HepG2 (cell line): ENCODE data around the gene HSD3B7. TPM values are rescaled to one million over a fixed set of nuclear protein-coding genes. Genes with fewer than 3 reads are reported as not detected.

ENCODE experiments used
- ATAC-seq: fragments of 200-7000 bp; cut with Tn5 transposase; 3 replicates; pipeline ENCODE4 v1.9.1; 2020; ENCODE audit warnings: mild to moderate bottlenecking, moderate library complexity
- BruUV-seq: library from RNA; stranded (reverse); fragments of 400-500 nt; replicated peaks from 2 replicates; lab custom pipeline; 2021; lab: Mats Ljungman, UMichigan
- CTCF ChIA-PET: fragments of 300-600 bp; formaldehyde crosslinking; extraction: SDS; loops from one replicate; lab custom pipeline; 2021; ENCODE audit warnings: low total read pairs, inconsistent platforms, low intra/inter-chr PET ratio; lab: Yijun Ruan, JAX
- POLR2A ChIA-PET: fragments of 350-600 bp; sonication (Branson Sonifier 250); formaldehyde crosslinking; loops from one replicate; lab custom pipeline; 2020; ENCODE audit warnings: antibody characterized with exemption, inconsistent platforms; lab: Yijun Ruan, JAX
- DNase-seq: peaks from one replicate; pipeline ENCODE4 v3.0.0-alpha.2; 2015; ENCODE audit warnings: low spot score
- FAIRE-seq: peaks from 3 replicates; lab custom pipeline; 2011; peaks lifted over from hg19 to GRCh38; lab: Jason Lieb, UNC
- H2AFZ ChIP-seq: one replicate; pipeline ENCODE4 v1.6.1; 2011; ENCODE audit warnings: low read length, inconsistent platforms
- H3K27ac ChIP-seq: fragments of 300-600 bp; 3 replicates; pipeline ENCODE4 v1.8.0; 2011; ENCODE audit warnings: mixed run types, mild to moderate bottlenecking, mixed read lengths, low read length, inconsistent platforms; ENCODE audit not compliant: insufficient read depth; ENCODE audit errors: extremely low read length
- H3K27me3 ChIP-seq, 2 experiments: fragments of 200-600 bp in 1 of 2; 2 replicates in 1 of 2; 3 replicates in 1 of 2; pipeline versions ENCODE4 v1.6.0 to v1.8.0; 2011; ENCODE audit warnings: low read length in 2 of 2, mild to moderate bottlenecking in 2 of 2, moderate library complexity in 2 of 2, inconsistent platforms in 1 of 2; ENCODE audit not compliant: insufficient read depth in 2 of 2, control insufficient read depth in 1 of 2
- H3K36me3 ChIP-seq, 2 experiments: fragments of 200-600 bp in 1 of 2; replicated peaks in 1 of 2; 2 replicates in 1 of 2; 3 replicates in 1 of 2; pipeline versions ENCODE4 v1.5.1 to v1.8.0; 2011; ENCODE audit warnings: low read length in 2 of 2, inconsistent platforms in 1 of 2; ENCODE audit not compliant: insufficient read depth in 2 of 2, control insufficient read depth in 1 of 2
- H3K4me1 ChIP-seq: 2 replicates; pipeline ENCODE4 v1.5.1; 2012; ENCODE audit warnings: low read length, inconsistent platforms; ENCODE audit not compliant: insufficient read depth
- H3K4me2 ChIP-seq: 2 replicates; pipeline ENCODE4 v1.6.0; 2011; ENCODE audit warnings: low read depth, low read length, inconsistent platforms
- H3K4me3 ChIP-seq, 3 experiments: fragments of 200-600 bp in 1 of 3; sonication (generic), shearing (Covaris generic) in 1 of 3; replicated peaks in 1 of 3; 2 replicates each; pipeline ENCODE4 v1.5.1; 2011 to 2016; ENCODE audit warnings: low read length in 3 of 3, inconsistent platforms in 2 of 3, low read depth in 2 of 3, mild to moderate bottlenecking in 2 of 3, control low read depth in 1 of 3, mixed read lengths in 1 of 3; ENCODE audit not compliant: insufficient read depth in 1 of 3
- H3K79me2 ChIP-seq: one replicate; pipeline ENCODE4 v1.6.1; 2011; ENCODE audit warnings: low read length, inconsistent platforms; ENCODE audit not compliant: insufficient read depth
- H3K9ac ChIP-seq: 2 replicates; pipeline ENCODE4 v1.6.0; 2011; ENCODE audit warnings: mild to moderate bottlenecking, low read depth, low read length, inconsistent platforms; ENCODE audit not compliant: insufficient read depth
- H3K9me3 ChIP-seq: 2 replicates; pipeline ENCODE4 v1.5.1; 2012; ENCODE audit warnings: mild to moderate bottlenecking, low read length
- H4K20me1 ChIP-seq: 2 replicates; pipeline ENCODE4 v1.6.0; 2011; ENCODE audit warnings: inconsistent platforms, mild to moderate bottlenecking, low read length, moderate library complexity; ENCODE audit not compliant: insufficient read depth
- ARID4A ChIP-seq: sonication (generic); formaldehyde crosslinking; IDR thresholded peaks from 2 replicates; pipeline ENCODE4 v1.5.0; 2020; ENCODE audit warnings: mild to moderate bottlenecking, missing genetic modification reagents, borderline replicate concordance
- FOXJ3 ChIP-seq: sonication (generic); formaldehyde crosslinking; IDR thresholded peaks from 2 replicates; pipeline ENCODE4 v1.4.0; 2020; ENCODE audit warnings: missing genetic modification reagents, mild to moderate bottlenecking, borderline replicate concordance
- HNF4G ChIP-seq, 2 experiments: sonication (generic) in 1 of 2; formaldehyde crosslinking in 1 of 2; IDR thresholded peaks; 2 replicates each; pipeline versions ENCODE4 v1.4.0 to v1.6.1; 2011 to 2020; ENCODE audit warnings: borderline replicate concordance in 2 of 2, low read depth in 2 of 2, mild to moderate bottlenecking in 2 of 2, low read length in 1 of 2, missing genetic modification reagents in 1 of 2, moderate library complexity in 1 of 2
- PCBP2 ChIP-seq: fragments of 200-400 bp; formaldehyde crosslinking; optimal IDR thresholded peaks from 2 replicates; pipeline ENCODE3; 2018; ENCODE audit warnings: low read length, low read depth; ENCODE audit not compliant: poor library complexity, severe bottlenecking
- RAD51 ChIP-seq: fragments of 450-650 bp; IDR thresholded peaks from 2 replicates; pipeline ENCODE4 v1.6.1; 2016; ENCODE audit warnings: borderline replicate concordance
- TAF15 ChIP-seq: fragments of 200-400 bp; formaldehyde crosslinking; IDR thresholded peaks from one replicate; pipeline ENCODE4 v1.6.1; 2018; ENCODE audit warnings: mild to moderate bottlenecking, low read depth, low read length; ENCODE audit not compliant: poor library complexity, severe bottlenecking
- TEF ChIP-seq: sonication (generic); formaldehyde crosslinking; IDR thresholded peaks from 2 replicates; pipeline ENCODE4 v1.5.0; 2020; ENCODE audit warnings: missing genetic modification reagents
- ZNF430 ChIP-seq: sonication (generic); formaldehyde crosslinking; IDR thresholded peaks from 2 replicates; pipeline ENCODE4 v1.9.0; 2021; ENCODE audit warnings: mild to moderate bottlenecking, missing genetic modification reagents
- WGBS: methylation state at CpG from one replicate; pipeline ENCODE4 v1.1.6; 2017; ENCODE audit warnings: low lambda C conversion rate; 5-methylcytosine and 5-hydroxymethylcytosine counted together
- in situ Hi-C: cut with HindIII; loops from 2 replicates; pipeline ENCODE4 v1.10.0; 2017; ENCODE audit warnings: low pct_unique_long_range_greater_than_20kb; ENCODE audit not compliant: extremely low pct_ligation_motif_present
- intact Hi-C: fragments of 100-400 bp; cut with micrococcal nuclease; formaldehyde crosslinking; loops from one replicate; pipeline ENCODE4 v1.10.0; 2022; ENCODE audit not compliant: unreplicated experiment
- polyA plus RNA-seq, 8 experiments: library from polyadenylated mRNA; depleted of rRNA in 3 of 8; stranded (reverse) in 7 of 8; unstranded in 1 of 8; fragments of >200 nt; fragmentation: Illumina TruSeq in 4 of 8; extraction: Trizol in 4 of 8; gene quantifications; 2 replicates each; pipeline versions ENCODE4 v1.2.1 to v1.2.3, GENCODE V29; 2011 to 2016; ENCODE audit warnings: low read depth in 4 of 8, missing spikeins in 1 of 8, mixed read lengths in 1 of 8; ENCODE audit not compliant: insufficient read depth in 1 of 8
- total RNA-seq, 5 experiments: library from RNA; depleted of rRNA; stranded (reverse); fragments of >200 nt; fragmentation: Illumina TruSeq; extraction: Trizol; gene quantifications; 2 replicates each; pipeline ENCODE4 v1.2.3, GENCODE V29; 2016; ENCODE audit warnings: low read depth in 1 of 5
- TF ChIP-seq, protein P1 (sequence below): sonication (generic); formaldehyde crosslinking; IDR thresholded peaks from 2 replicates; pipeline ENCODE4 v1.8.0; 2022; ENCODE audit warnings: mild to moderate bottlenecking, missing genetic modification reagents, moderate library complexity
- TF ChIP-seq, protein P2 (sequence below): sonication (generic); formaldehyde crosslinking; IDR thresholded peaks from 2 replicates; pipeline ENCODE4 v1.8.1; 2022; ENCODE audit warnings: low read depth, mild to moderate bottlenecking, missing genetic modification reagents

The HSD3B7 gene
- total and polyA plus RNA-seq, 2 of the 13 experiments (the other 11 are each of a cell fraction or from before 2014, with no cell fraction given): 32.9 to 69.7 TPM

- TF ChIP-seq ARID4A (CRISPR knock-in tag) (peak; percentile 56; the same call in 1 of the 2 replicates), PCBP2 (no peak)
Measured at GRCh38 chr16:30953511-30954124, 31.4 kb upstream of the HSD3B7 start (continued).

DNA sequence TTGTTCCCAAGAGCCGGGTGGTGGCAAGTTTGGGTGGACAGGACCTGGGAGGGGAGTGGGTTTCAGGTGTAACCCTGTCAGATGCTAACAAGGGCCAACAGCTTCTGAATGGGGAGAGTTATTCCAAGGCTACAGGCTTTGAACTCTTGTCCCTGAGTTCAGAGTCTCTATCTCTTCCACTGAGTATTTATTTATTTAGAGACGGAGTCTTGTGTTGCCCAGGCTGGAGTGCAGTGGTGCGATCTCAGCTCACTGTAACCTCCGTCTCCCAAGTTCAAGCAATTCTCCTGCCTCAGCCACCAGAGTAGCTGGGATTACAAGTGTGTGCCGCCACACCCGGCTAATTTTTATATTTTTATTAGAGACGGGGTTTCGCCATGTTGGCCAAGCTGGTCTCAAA lies 30.0 kb upstream of the HSD3B7 start:
- intact Hi-C loops: loop anchor here (10.0 kb wide), 2 partner anchors 140 to 190 kb away; partner anchors contain the start of gene VKORC1
- in situ Hi-C loops: no loop called here
- Histone ChIP-seq H3K36me3 (peaks cover 5 to 12% of the 10 kb centered on the region in 2 experiments), H4K20me1 (peaks cover 5% of the 10 kb centered on the region; the same call in 1 of the 2 replicates), H3K79me2 (peaks cover 13% of the 10 kb centered on the region), H3K27me3 (no peaks in the 10 kb centered on the region; a peak in 1 of 5 replicates), H3K27ac (peak overlapping the region; percentile 97), H3K4me1 (peaks cover 78% of the 10 kb centered on the region), H2AFZ (no peak overlapping the region), H3K9me3 (no peaks in the 10 kb centered on the region), H3K9ac (peak overlapping the region; percentile 38), H3K4me2 (peak overlapping the region; percentile 80), H3K4me3 (peak overlapping the region in 1 of 3 experiments; percentile 34; a peak in 2 of 6 replicates)
- ChIA-PET CTCF (no interaction called here), POLR2A (interaction anchor here (0.6 to 3.1 kb wide), 13 partner anchors 12 to 207 kb away, joined by 3 to 20 read pairs (median 5); partner anchors contain the start of genes HSD3B7, KAT8, PHKG2 and STX4)
- 1% methylated on average over 8 of the region's 8 CpGs for WGBS
- peak; percentile 72 for FAIRE-seq
- no peak; the same call in 2 of the 3 replicates for ATAC-seq
- no TSS peak for BruUV-seq
- peak; percentile 69 for DNase-seq
- TF ChIP-seq, protein P1, sequence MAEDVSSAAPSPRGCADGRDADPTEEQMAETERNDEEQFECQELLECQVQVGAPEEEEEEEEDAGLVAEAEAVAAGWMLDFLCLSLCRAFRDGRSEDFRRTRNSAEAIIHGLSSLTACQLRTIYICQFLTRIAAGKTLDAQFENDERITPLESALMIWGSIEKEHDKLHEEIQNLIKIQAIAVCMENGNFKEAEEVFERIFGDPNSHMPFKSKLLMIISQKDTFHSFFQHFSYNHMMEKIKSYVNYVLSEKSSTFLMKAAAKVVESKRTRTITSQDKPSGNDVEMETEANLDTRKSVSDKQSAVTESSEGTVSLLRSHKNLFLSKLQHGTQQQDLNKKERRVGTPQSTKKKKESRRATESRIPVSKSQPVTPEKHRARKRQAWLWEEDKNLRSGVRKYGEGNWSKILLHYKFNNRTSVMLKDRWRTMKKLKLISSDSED (CRISPR knock-in tag): no peak
- peak; percentile 65; the same call in 1 of the 2 replicates for TF ChIP-seq HNF4G (IDR thresholded peaks at IDR 0.05; ENCODE audit: borderline replicate concordance, low read depth, low read length)
- TF ChIP-seq HNF4G (CRISPR knock-in tag; IDR thresholded peaks at IDR 0.05; ENCODE audit: borderline replicate concordance, low read depth): 0 out of 2 replicates have a peak, but pooled peaks have one; percentile 53
- peak; percentile 15; the same call in 1 of the 2 replicates for TF ChIP-seq TEF (CRISPR knock-in tag)
- peak; percentile 71 for TF ChIP-seq ZNF430 (CRISPR knock-in tag)
- TF ChIP-seq, protein P2, sequence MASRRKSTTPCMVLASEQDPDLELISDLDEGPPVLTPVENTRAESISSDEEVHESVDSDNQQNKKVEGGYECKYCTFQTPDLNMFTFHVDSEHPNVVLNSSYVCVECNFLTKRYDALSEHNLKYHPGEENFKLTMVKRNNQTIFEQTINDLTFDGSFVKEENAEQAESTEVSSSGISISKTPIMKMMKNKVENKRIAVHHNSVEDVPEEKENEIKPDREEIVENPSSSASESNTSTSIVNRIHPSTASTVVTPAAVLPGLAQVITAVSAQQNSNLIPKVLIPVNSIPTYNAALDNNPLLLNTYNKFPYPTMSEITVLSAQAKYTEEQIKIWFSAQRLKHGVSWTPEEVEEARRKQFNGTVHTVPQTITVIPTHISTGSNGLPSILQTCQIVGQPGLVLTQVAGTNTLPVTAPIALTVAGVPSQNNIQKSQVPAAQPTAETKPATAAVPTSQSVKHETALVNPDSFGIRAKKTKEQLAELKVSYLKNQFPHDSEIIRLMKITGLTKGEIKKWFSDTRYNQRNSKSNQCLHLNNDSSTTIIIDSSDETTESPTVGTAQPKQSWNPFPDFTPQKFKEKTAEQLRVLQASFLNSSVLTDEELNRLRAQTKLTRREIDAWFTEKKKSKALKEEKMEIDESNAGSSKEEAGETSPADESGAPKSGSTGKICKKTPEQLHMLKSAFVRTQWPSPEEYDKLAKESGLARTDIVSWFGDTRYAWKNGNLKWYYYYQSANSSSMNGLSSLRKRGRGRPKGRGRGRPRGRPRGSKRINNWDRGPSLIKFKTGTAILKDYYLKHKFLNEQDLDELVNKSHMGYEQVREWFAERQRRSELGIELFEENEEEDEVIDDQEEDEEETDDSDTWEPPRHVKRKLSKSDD (CRISPR knock-in tag): no peak
- TF ChIP-seq FOXJ3 (CRISPR knock-in tag): peak; percentile 69; the same call in 1 of the 2 replicates
- no peak for TF ChIP-seq RAD51
- no peak for TF ChIP-seq TAF15
